KOPT-K1 (cell line): Measurements from ENCODE around the gene PODN.

Experiments
- H3K27ac ChIP-seq: fragments of 200-600 bp; sonication (generic); 2 replicates; pipeline ENCODE4 v1.5.1; 2016; ENCODE audit warnings: antibody characterized with exemption, mild to moderate bottlenecking, low read depth, low read length; ENCODE audit not compliant: poor library complexity, severe bottlenecking
- H3K36me3 ChIP-seq: fragments of 200-600 bp; sonication (generic); 2 replicates; pipeline ENCODE4 v1.5.1; 2017; ENCODE audit warnings: antibody characterized with exemption, mild to moderate bottlenecking, low read length, moderate library complexity; ENCODE audit not compliant: insufficient read depth
- H3K9me3 ChIP-seq: fragments of 200-600 bp; sonication (generic); 2 replicates; pipeline ENCODE4 v1.5.1; 2017; ENCODE audit warnings: antibody characterized with exemption, low read length, mild to moderate bottlenecking; ENCODE audit not compliant: insufficient read depth, poor library complexity, severe bottlenecking

The PODN gene

DNA sequence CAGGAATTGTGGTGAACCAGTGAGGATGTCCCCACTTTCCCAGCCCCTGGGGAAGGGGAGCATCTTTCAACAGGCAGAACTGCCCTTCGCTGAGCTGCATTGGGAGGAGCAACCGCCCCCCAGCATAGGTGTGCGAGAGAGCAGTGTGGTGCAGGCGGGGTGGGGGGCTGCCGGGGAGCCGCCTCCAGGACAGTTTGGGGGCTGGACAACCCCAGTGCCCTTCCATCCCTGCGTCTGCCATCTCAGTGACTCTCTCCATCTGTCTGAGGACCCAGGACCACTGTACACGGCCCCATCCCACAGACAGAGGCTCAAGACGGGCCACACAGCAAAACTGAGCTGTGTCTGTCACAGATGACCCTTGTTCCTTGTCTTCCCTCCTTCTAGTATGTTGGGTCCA lies 14.2 kb downstream of the PODN start:
- H3K36me3 ChIP-seq: no peaks in the 10 kb centered on the region
- no peak overlapping the region for H3K27ac ChIP-seq
- no peaks in the 10 kb centered on the region for H3K9me3 ChIP-seq

GRCh38 chr1:53076721-53077598 lies 14.9 kb downstream of the PODN start:
- no peaks in the 10 kb centered on the region for H3K9me3 ChIP-seq
- no peak overlapping the region for H3K27ac ChIP-seq
- no peaks in the 10 kb centered on the region for H3K36me3 ChIP-seq

DNA sequence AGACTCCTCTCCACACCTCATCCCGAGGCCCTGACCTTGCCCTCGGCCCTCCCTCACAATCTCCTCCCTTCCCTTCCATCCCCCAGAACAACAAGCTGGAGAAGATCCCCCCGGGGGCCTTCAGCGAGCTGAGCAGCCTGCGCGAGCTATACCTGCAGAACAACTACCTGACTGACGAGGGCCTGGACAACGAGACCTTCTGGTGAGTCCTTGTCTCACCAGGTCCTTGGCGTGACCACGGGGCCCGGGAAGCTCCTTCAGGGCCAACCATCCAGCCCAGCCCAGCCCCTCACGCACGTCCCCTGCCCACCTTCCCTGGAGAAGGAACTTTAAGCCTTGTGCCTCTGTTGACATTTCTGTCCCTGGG lies 15.6 kb downstream of the PODN start:
- H3K36me3 ChIP-seq: no peaks in the 10 kb centered on the region
- no peak overlapping the region for H3K27ac ChIP-seq
- H3K9me3 ChIP-seq: no peaks in the 10 kb centered on the region

- Histone ChIP-seq H3K27ac (no peak overlapping the region), H3K36me3 (no peaks in the 10 kb centered on the region), H3K9me3 (no peaks in the 10 kb centered on the region)
Observed at GRCh38 chr1:53078333-53079101, 16.5 kb downstream of the PODN start.

- H3K27ac ChIP-seq: no peak overlapping the region
- H3K36me3 ChIP-seq: no peaks in the 10 kb centered on the region
- H3K9me3 ChIP-seq: no peaks in the 10 kb centered on the region
Observed at GRCh38 chr1:53079251-53079650, 17.2 kb downstream of the PODN start.

DNA sequence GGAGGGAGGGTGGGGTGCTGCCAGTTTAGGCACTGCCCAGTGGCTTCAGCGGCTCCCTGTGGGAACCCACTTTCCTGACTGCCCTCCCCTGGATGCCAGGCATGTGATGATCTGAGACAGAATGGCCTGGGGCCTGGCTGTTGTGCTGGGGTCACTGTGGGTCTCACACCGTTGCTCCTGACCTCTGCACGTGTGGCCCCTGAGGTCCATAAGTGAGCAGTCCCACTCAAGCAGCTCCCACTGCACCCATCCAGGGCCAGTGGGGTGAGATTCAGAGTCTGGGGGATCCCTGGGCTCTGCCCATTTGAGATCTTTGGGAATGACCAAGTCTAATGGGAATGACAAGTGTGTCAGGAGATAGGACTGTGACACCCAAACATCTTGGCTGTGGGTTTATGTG lies 18.0 kb downstream of the PODN start:
- H3K27ac ChIP-seq: no peak overlapping the region
- H3K36me3 ChIP-seq: no peaks in the 10 kb centered on the region
- no peaks in the 10 kb centered on the region for H3K9me3 ChIP-seq

GRCh38 chr1:53080769-53081168 lies 18.8 kb downstream of the PODN start:
- Histone ChIP-seq H3K27ac (no peak overlapping the region), H3K9me3 (no peaks in the 10 kb centered on the region), H3K36me3 (no peaks in the 10 kb centered on the region)

DNA sequence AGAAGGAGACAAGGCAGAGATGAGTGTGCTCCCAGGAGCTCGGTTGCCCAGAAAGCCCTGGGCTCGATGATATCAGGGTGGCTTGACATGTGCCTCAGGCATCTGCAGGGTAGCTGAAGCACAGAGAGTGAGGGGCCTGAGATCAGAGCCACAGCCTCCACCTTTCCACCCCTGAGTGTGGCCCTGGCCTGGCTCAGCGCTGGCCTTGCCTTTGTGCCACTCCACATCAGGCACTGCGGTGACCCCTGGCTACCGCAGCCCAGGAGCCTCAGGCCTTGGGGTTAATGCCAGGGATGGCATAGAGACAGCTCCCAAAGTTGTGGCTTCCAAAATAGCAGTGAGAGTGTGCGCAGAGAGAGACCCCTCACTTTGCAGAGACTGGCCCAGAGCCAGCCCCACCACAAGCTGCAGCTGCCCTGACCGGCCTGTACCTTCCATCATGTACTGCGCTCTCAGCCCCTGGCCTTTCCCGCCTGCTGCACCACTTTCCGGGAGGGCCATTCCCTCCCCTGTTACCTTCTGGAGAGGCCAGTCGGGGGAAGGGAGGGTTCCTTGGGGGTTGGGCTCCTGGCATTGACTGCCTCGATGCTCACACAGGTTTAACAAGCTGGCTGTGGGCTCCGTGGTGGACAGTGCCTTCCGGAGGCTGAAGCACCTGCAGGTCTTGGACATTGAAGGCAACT lies 19.5 kb downstream of the PODN start:
- H3K9me3 ChIP-seq: no peaks in the 10 kb centered on the region
- H3K36me3 ChIP-seq: no peaks in the 10 kb centered on the region
- no peak overlapping the region for H3K27ac ChIP-seq

GRCh38 chr1:53082826-53083455 lies 20.9 kb downstream of the PODN start:
- no peaks in the 10 kb centered on the region for H3K36me3 ChIP-seq
- no peak overlapping the region for H3K27ac ChIP-seq
- H3K9me3 ChIP-seq: no peaks in the 10 kb centered on the region

DNA sequence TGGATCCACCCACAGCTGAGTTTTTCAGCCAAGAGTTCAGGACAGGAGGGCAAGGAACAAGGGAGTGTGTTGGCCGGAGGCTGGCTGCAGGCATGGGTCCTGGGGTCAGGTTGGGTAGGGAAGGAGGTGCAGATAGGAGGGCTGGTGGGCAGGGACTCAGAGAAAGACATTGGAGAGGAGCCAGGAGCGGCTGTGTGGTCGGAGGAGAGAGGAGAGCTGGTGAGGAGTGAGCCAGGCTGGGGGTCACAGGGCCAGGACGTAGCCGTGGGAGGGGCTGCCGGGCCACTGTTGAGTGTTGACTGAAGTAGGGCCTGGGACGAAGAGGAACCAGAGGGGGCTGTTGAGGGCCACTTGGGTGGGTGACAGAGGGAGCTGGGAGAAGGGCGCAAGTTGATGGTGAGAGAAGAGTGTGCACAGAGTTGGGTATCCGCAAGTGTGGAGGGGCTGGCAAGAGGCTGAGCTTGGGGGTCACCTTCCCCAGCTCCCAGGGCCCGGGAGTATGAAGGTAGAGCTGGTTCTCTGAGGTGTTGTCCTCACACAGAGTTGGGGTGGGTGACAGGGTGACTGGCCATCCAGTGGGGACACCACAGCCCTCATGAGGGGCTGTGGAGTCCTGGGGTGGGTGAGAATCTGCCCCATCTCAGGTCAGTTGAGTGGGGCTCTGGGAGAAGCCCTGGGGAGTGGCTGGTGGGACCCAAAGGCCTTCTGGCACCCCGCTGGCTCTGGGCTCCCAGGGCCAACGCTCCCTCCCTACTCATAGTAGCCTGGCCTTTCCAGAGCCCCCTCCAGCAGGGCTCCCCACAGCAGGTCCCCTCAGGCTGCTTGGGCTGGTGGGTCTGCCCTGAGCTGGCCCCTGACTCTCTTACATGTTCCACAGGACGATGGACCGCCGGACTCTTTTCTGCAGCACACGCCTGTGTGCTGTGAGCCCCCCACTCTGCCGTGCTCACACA lies 21.9 kb downstream of the PODN start:
- Histone ChIP-seq H3K27ac (no peak overlapping the region), H3K36me3 (no peaks in the 10 kb centered on the region), H3K9me3 (no peaks in the 10 kb centered on the region)

- no peaks in the 10 kb centered on the region for H3K36me3 ChIP-seq
- no peaks in the 10 kb centered on the region for H3K9me3 ChIP-seq
- no peak overlapping the region for H3K27ac ChIP-seq
Observed at GRCh38 chr1:53084589-53084971, 22.6 kb downstream of the PODN start.

DNA sequence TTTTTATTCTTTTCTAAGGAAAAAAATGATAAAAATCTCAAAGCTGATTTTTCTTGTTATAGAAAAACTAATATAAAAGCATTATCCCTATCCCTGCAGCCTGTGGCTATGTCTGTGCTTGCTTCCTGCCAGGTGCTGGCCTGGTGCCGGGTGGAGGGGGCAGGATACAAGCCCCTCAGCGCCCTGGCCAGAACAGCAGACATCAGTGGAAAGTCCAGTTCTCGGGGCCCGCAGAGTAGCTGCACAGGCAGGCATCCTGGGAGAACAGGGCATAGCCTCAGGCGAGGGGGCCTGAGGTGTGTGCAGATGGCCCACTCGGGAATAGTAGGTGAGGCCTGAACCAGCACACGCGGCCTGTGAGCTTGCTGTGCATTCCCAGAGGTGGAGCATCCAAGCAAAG lies 23.4 kb downstream of the PODN start:
- Histone ChIP-seq H3K36me3 (no peaks in the 10 kb centered on the region), H3K9me3 (no peaks in the 10 kb centered on the region)

GRCh38 chr1:53086491-53087070 lies 24.6 kb downstream of the PODN start:
- Histone ChIP-seq H3K36me3 (no peaks in the 10 kb centered on the region), H3K9me3 (no peaks in the 10 kb centered on the region), H3K27ac (no peak overlapping the region)

More for the DNA sequence above, 23.4 kb downstream of the PODN start:
- no peak overlapping the region for H3K27ac ChIP-seq
